K562 (cell line): ENCODE data around the gene ADAD1. TPM values are rescaled to one million over a fixed set of nuclear protein-coding genes. Genes with fewer than 3 reads are reported as not detected.
A peak's percentile ranks its signal among the peaks of the same experiment; 100 is the strongest.

Experiments
- ATAC-seq: fragments of 200-7000 bp; cut with Tn5 transposase; 3 replicates; pipeline ENCODE4 v1.9.1; 2020; ENCODE audit warnings: moderate library complexity
- BruUV-seq: library from RNA; stranded (reverse); fragments of 400-500 nt; replicated peaks from 2 replicates; lab custom pipeline; 2021; lab: Mats Ljungman, UMichigan
- CTCF ChIA-PET: fragments of 300-600 bp; formaldehyde crosslinking; extraction: SDS; loops from one replicate; lab custom pipeline; 2021; ENCODE audit warnings: low intra/inter-chr PET ratio; lab: Yijun Ruan, JAX
- POLR2A ChIA-PET: fragments of 300-600, 350-650 bp; sonication (Branson Sonifier 250); formaldehyde crosslinking; extraction: SDS; loops from one replicate; lab custom pipeline; 2021; ENCODE audit warnings: antibody characterized with exemption, inconsistent platforms; lab: Yijun Ruan, JAX
- DNase-seq, 4 experiments: peaks; one replicate each; pipeline versions ENCODE4 v3.0.0 to v3.0.0-alpha.2; 2011 to 2018; ENCODE audit warnings: low spot score in 3 of 4, mixed read lengths in 3 of 4; ENCODE audit errors: extremely low read depth in 1 of 4
- FAIRE-seq: peaks from 2 replicates; lab custom pipeline; 2011; peaks lifted over from hg19 to GRCh38; lab: Jason Lieb, UNC
- H2AFZ ChIP-seq: 2 replicates; pipeline ENCODE4 v1.6.0; 2011; ENCODE audit warnings: low read depth, low read length, control low read depth, inconsistent platforms
- H3K27ac ChIP-seq: fragments of 200-600 bp; 3 replicates; pipeline ENCODE4 v1.8.0; 2011; ENCODE audit warnings: low read depth, mild to moderate bottlenecking, control low read depth, inconsistent platforms, low read length, moderate library complexity, mixed read lengths; ENCODE audit errors: extremely low read depth
- H3K27me3 ChIP-seq, 2 experiments: fragments of 300-600 bp in 1 of 2; 2 replicates in 1 of 2; 3 replicates in 1 of 2; pipeline versions ENCODE4 v1.6.0 to v1.8.0; 2011; ENCODE audit warnings: inconsistent platforms in 2 of 2, low read length in 2 of 2, mild to moderate bottlenecking in 1 of 2, mixed read lengths in 1 of 2, moderate library complexity in 1 of 2; ENCODE audit not compliant: control insufficient read depth in 2 of 2, insufficient read depth in 2 of 2
- H3K36me3 ChIP-seq: fragments of 300-600 bp; 3 replicates; pipeline ENCODE4 v1.8.0; 2011; ENCODE audit warnings: mild to moderate bottlenecking, low read length, inconsistent platforms; ENCODE audit not compliant: control insufficient read depth, insufficient read depth
- H3K4me1 ChIP-seq, 2 experiments: fragments of 200-600 bp in 1 of 2; replicated peaks in 1 of 2; 2 replicates in 1 of 2; 3 replicates in 1 of 2; pipeline versions ENCODE4 v1.5.1 to v1.8.0; 2011; ENCODE audit warnings: inconsistent platforms in 2 of 2, low read length in 2 of 2, mild to moderate bottlenecking in 1 of 2, mixed read lengths in 1 of 2, moderate library complexity in 1 of 2; ENCODE audit not compliant: control insufficient read depth in 2 of 2, insufficient read depth in 2 of 2
- H3K4me2 ChIP-seq: 2 replicates; pipeline ENCODE4 v1.6.1; 2011; ENCODE audit warnings: low read length, control low read depth, inconsistent platforms, mixed read lengths; ENCODE audit not compliant: insufficient read depth
- H3K4me3 ChIP-seq: fragments of 200-600 bp; sonication (generic), shearing (Covaris generic); 2 replicates; pipeline ENCODE4 v1.5.1; 2016; ENCODE audit warnings: control low read depth, inconsistent platforms
- H3K79me2 ChIP-seq: fragments of 200-600 bp; 3 replicates; pipeline ENCODE4 v1.8.0; 2011; ENCODE audit warnings: low read length, inconsistent platforms; ENCODE audit not compliant: control insufficient read depth, insufficient read depth
- H3K9ac ChIP-seq, 2 experiments: 2 replicates each; pipeline versions ENCODE4 v1.6.0 to v1.6.1; 2011; ENCODE audit warnings: low read depth in 2 of 2, low read length in 2 of 2, control low read depth in 1 of 2, inconsistent platforms in 1 of 2, mild to moderate bottlenecking in 1 of 2, mixed read lengths in 1 of 2; ENCODE audit not compliant: insufficient read depth in 1 of 2
- H3K9me1 ChIP-seq: one replicate; pipeline ENCODE4 v1.6.0; 2011; ENCODE audit warnings: inconsistent platforms, mild to moderate bottlenecking, low read length, moderate library complexity; ENCODE audit not compliant: control insufficient read depth, insufficient read depth
- H3K9me3 ChIP-seq: replicated peaks from 2 replicates; pipeline ENCODE4 v1.5.1; 2011; ENCODE audit warnings: low read depth, low read length, inconsistent platforms; ENCODE audit not compliant: control insufficient read depth, insufficient read depth
- H4K20me1 ChIP-seq: replicated peaks from 2 replicates; pipeline ENCODE4 v1.6.1; 2011; ENCODE audit warnings: low read length, inconsistent platforms, mixed read lengths; ENCODE audit not compliant: control insufficient read depth, insufficient read depth
- COPS2 ChIP-seq: fragments of 450-650 bp; conservative IDR thresholded peaks from 2 replicates; pipeline ENCODE4 v1.6.1; 2016; ENCODE audit warnings: mild to moderate bottlenecking, moderate library complexity
- SRSF3 ChIP-seq: fragments of 200-400 bp; formaldehyde crosslinking; IDR thresholded peaks from 2 replicates; pipeline ENCODE4 v1.6.1; 2016; ENCODE audit warnings: mild to moderate bottlenecking, low read length, moderate library complexity; ENCODE audit not compliant: insufficient read depth
- TRIM25 ChIP-seq: fragments of 450-650 bp; IDR thresholded peaks from 2 replicates; pipeline ENCODE4 v1.7.0; 2016; ENCODE audit warnings: borderline replicate concordance
- WGBS: fragments of 100-300 bp; shearing (Covaris generic); methylation state at CpG from one replicate; pipeline ENCODE4 v1.1.6; 2016; ENCODE audit warnings: low coverage, mixed read lengths; ENCODE audit not compliant: insufficient coverage; ENCODE audit errors: missing lambda C conversion rate; 5-methylcytosine and 5-hydroxymethylcytosine counted together
- in situ Hi-C: fragments of 300-500 bp; cut with MboI; formaldehyde crosslinking; loops from 4 replicates; pipeline ENCODE4 v1.15.0; 2018; ENCODE audit warnings: inconsistent platforms, mixed read lengths
- intact Hi-C: fragments of 100-400 bp; cut with micrococcal nuclease; formaldehyde crosslinking; loops from 2 replicates; pipeline ENCODE4 v1.14.2; 2022
- polyA plus RNA-seq, 8 experiments: library from polyadenylated mRNA; depleted of rRNA in 4 of 8; stranded (reverse) in 5 of 8; unstranded in 3 of 8; fragments of >200 nt; fragmentation: Nextera tagmentation in 2 of 8; fragmentation: Illumina TruSeq in 1 of 8; extraction: Ambion mirVana in 2 of 8; extraction: Trizol in 1 of 8; gene quantifications; 2 replicates each; pipeline versions ENCODE4 v1.2.1 to v1.2.3, GENCODE V29; 2011 to 2014; ENCODE audit warnings: inconsistent platforms in 1 of 8, missing spikeins in 1 of 8
- total RNA-seq, 7 experiments: library from RNA; depleted of rRNA in 6 of 7; stranded (reverse); fragments of >200 nt in 6 of 7; fragmentation: Illumina TruSeq in 2 of 7; extraction: Trizol in 2 of 7; gene quantifications; 2 replicates each; pipeline versions ENCODE4 v1.2.1 to v1.2.3, GENCODE V29; 2011 to 2021; ENCODE audit warnings: low replicate concordance in 1 of 7
- TF ChIP-seq, protein P1 (sequence below): sonication (generic); formaldehyde crosslinking; IDR thresholded peaks from 2 replicates; pipeline ENCODE4 v1.8.0; 2022; ENCODE audit warnings: mild to moderate bottlenecking, missing genetic modification reagents

Gene ADAD1
- total and polyA plus RNA-seq, 9 of the 15 experiments (the other 6 are each of a cell fraction or from before 2014, with no cell fraction given) = not detected

- no peak for TF ChIP-seq TRIM25
- TF ChIP-seq COPS2 = no peak
- TF ChIP-seq, protein P1, sequence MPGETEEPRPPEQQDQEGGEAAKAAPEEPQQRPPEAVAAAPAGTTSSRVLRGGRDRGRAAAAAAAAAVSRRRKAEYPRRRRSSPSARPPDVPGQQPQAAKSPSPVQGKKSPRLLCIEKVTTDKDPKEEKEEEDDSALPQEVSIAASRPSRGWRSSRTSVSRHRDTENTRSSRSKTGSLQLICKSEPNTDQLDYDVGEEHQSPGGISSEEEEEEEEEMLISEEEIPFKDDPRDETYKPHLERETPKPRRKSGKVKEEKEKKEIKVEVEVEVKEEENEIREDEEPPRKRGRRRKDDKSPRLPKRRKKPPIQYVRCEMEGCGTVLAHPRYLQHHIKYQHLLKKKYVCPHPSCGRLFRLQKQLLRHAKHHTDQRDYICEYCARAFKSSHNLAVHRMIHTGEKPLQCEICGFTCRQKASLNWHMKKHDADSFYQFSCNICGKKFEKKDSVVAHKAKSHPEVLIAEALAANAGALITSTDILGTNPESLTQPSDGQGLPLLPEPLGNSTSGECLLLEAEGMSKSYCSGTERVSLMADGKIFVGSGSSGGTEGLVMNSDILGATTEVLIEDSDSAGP = no peak
Measured at GRCh38 chr4:122383341-122383740, 4.5 kb downstream of the ADAD1 start (continued).

DNA sequence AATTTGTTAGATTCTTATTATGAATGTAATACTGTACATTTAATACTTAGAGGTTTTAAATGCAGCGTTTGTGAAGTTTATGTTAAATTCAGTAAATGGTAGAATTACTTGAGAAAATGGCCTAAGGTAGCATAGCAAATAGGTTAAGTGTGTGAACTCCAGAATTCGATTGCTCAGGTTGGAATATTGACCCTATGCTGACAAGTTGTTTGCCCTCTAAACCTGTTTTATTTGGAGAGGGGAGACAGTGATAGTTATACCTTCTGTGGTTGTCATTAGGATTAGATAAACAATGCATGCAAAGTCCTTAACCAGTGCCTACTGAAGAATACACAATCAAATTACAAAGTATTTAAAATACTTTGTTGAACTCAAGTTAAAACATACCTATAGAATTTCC is 5.4 kb downstream of the ADAD1 start:
- 14% methylated on average over 2 of the region's 2 CpGs for WGBS
- Histone ChIP-seq H4K20me1 (no peaks in the 10 kb centered on the region), H3K27ac (no peak overlapping the region), H3K79me2 (no peaks in the 10 kb centered on the region), H3K4me3 (no peak overlapping the region), H3K4me1 (no peaks in the 10 kb centered on the region; a peak in 1 of 5 replicates), H3K9me3 (peaks cover 2% of the 10 kb centered on the region; the same call in 1 of the 2 replicates), H3K4me2 (no peak overlapping the region), H3K36me3 (no peaks in the 10 kb centered on the region), H2AFZ (peak overlapping the region; percentile 3; the same call in 1 of the 2 replicates), H3K9ac (no peak overlapping the region), H3K27me3 (no peaks in the 10 kb centered on the region), H3K9me1 (no peaks in the 10 kb centered on the region)
- POLR2A ChIA-PET = interaction anchor here (0.9 kb wide), 1 partner anchor 50 kb away, joined by 3 read pairs; no protein-coding TSS in a partner anchor
- in situ Hi-C loops (no loop called here), intact Hi-C loops (no loop called here)
- TF ChIP-seq SRSF3 = no peak
- no peak for FAIRE-seq
- CTCF ChIA-PET = no interaction called here
- no peak for DNase-seq
- no TSS peak for BruUV-seq
- no peak for ATAC-seq
